H1 (cell line): ENCODE measurements around the gene FLRT1. TPM values are rescaled to one million over a fixed set of nuclear protein-coding genes. Genes with fewer than 3 reads are reported as not detected.

Experiments used
- CTCF ChIA-PET: fragments of 300-600 bp; sonication (Branson Sonifier 250); formaldehyde crosslinking; loops from one replicate; lab custom pipeline; 2021; ENCODE audit not compliant: partially characterized antibody; lab: Charles Lee
- POLR2A ChIA-PET: fragments of 300-600 bp; sonication (Branson Sonifier 250); formaldehyde crosslinking; loops from one replicate; lab custom pipeline; 2021; ENCODE audit warnings: inconsistent platforms; ENCODE audit not compliant: partially characterized antibody; lab: Charles Lee
- DNase-seq, 2 experiments: peaks; one replicate each; pipeline versions ENCODE4 v3.0.0 to v3.0.0-alpha.2; 2010 to 2022; ENCODE audit warnings: low spot score in 2 of 2, low read depth in 1 of 2, mixed read lengths in 1 of 2
- FAIRE-seq: peaks from 2 replicates; lab custom pipeline; 2011; peaks lifted over from hg19 to GRCh38; lab: Jason Lieb, UNC
- H2AFZ ChIP-seq: 2 replicates; pipeline ENCODE4 v1.8.1; 2012; ENCODE audit warnings: low read length, inconsistent platforms
- H2AK5ac ChIP-seq: 2 replicates; pipeline ENCODE4 v1.6.1; 2013; ENCODE audit warnings: low read depth, low read length
- H2BK120ac ChIP-seq: replicated peaks from 2 replicates; pipeline ENCODE3; 2013; ENCODE audit warnings: low read depth, low read length, inconsistent platforms
- H2BK12ac ChIP-seq: 2 replicates; pipeline ENCODE4 v1.6.1; 2013; ENCODE audit warnings: low read depth, low read length
- H2BK15ac ChIP-seq: 2 replicates; pipeline ENCODE4 v1.6.1; 2013; ENCODE audit warnings: low read length
- H2BK20ac ChIP-seq: 2 replicates; pipeline ENCODE4 v1.6.1; 2013; ENCODE audit warnings: low read length
- H2BK5ac ChIP-seq: 2 replicates; pipeline ENCODE4 v1.6.1; 2013; ENCODE audit warnings: low read depth, low read length
- H3K14ac ChIP-seq: 2 replicates; pipeline ENCODE4 v1.6.1; 2013; ENCODE audit warnings: inconsistent platforms; ENCODE audit not compliant: insufficient read length
- H3K18ac ChIP-seq: 2 replicates; pipeline ENCODE4 v1.6.1; 2013; ENCODE audit warnings: low read length; ENCODE audit errors: extremely low read depth
- H3K23ac ChIP-seq: 2 replicates; pipeline ENCODE4 v1.6.1; 2013; ENCODE audit warnings: inconsistent platforms; ENCODE audit not compliant: insufficient read length
- H3K23me2 ChIP-seq: 2 replicates; pipeline ENCODE4 v1.6.1; 2013; ENCODE audit warnings: low read depth, low read length
- H3K27ac ChIP-seq: 2 replicates; pipeline ENCODE4 v1.6.1; 2011; ENCODE audit warnings: low read depth, low read length, inconsistent platforms
- H3K27me3 ChIP-seq, 4 experiments: replicated peaks in 1 of 4; 1 replicate in 1 of 4; 2 replicates in 3 of 4; pipeline versions ENCODE4 v1.6.1 to v1.8.1; 2011 to 2013; ENCODE audit warnings: low read length in 3 of 4, mild to moderate bottlenecking in 3 of 4, inconsistent platforms in 2 of 4, mixed read lengths in 2 of 4, moderate library complexity in 1 of 4; ENCODE audit not compliant: control insufficient read depth in 3 of 4, insufficient read depth in 3 of 4; ENCODE audit errors: extremely low read depth in 1 of 4
- H3K36me3 ChIP-seq, 4 experiments: 2 replicates each; pipeline versions ENCODE4 v1.6.1 to v1.8.1; 2011 to 2013; ENCODE audit warnings: mild to moderate bottlenecking in 4 of 4, low read length in 3 of 4, moderate library complexity in 2 of 4, control low read depth in 1 of 4, inconsistent platforms in 1 of 4; ENCODE audit not compliant: insufficient read depth in 4 of 4, control insufficient read depth in 2 of 4
- H3K4ac ChIP-seq: replicated peaks from 2 replicates; pipeline ENCODE3; 2013; ENCODE audit warnings: low read length, low read depth, mixed read lengths, inconsistent platforms; ENCODE audit not compliant: insufficient read length
- H3K4me1 ChIP-seq, 4 experiments: replicated peaks in 1 of 4; 1 replicate in 1 of 4; 2 replicates in 3 of 4; pipeline versions ENCODE4 v1.6.1 to v1.8.1; 2011 to 2013; ENCODE audit warnings: low read length in 3 of 4, inconsistent platforms in 2 of 4, mixed read lengths in 1 of 4; ENCODE audit not compliant: insufficient read depth in 4 of 4, control insufficient read depth in 3 of 4
- H3K4me2 ChIP-seq, 2 experiments: 2 replicates each; pipeline versions ENCODE4 v1.6.1 to v1.8.1; 2011 to 2013; ENCODE audit warnings: low read depth in 2 of 2, low read length in 2 of 2, control low read depth in 1 of 2, inconsistent platforms in 1 of 2, mild to moderate bottlenecking in 1 of 2; ENCODE audit not compliant: insufficient read depth in 1 of 2
- H3K4me3 ChIP-seq, 4 experiments: fragments of 200-600, 300-600 bp in 1 of 4; sonication (generic), shearing (Covaris generic), sonication (Bioruptor Twin) in 1 of 4; 2 replicates each; pipeline versions ENCODE4 v1.5.1 to v1.8.1; 2011 to 2016; ENCODE audit warnings: low read length in 4 of 4, low read depth in 3 of 4, control low read depth in 2 of 4, inconsistent platforms in 2 of 4, mild to moderate bottlenecking in 2 of 4, mixed read lengths in 1 of 4, moderate library complexity in 1 of 4; ENCODE audit not compliant: insufficient read depth in 2 of 4; ENCODE audit errors: extremely low read depth in 1 of 4
- H3K56ac ChIP-seq: replicated peaks from 2 replicates; pipeline ENCODE3; 2013; ENCODE audit warnings: low read depth, mild to moderate bottlenecking, mixed read lengths, low read length, inconsistent platforms; ENCODE audit not compliant: insufficient read length
- H3K79me1 ChIP-seq: 2 replicates; pipeline ENCODE4 v1.6.1; 2013; ENCODE audit warnings: low read depth, low read length, control low read depth
- H3K79me2 ChIP-seq, 2 experiments: 2 replicates each; pipeline versions ENCODE4 v1.6.1 to v1.8.1; 2012 to 2013; ENCODE audit warnings: low read length in 2 of 2, mild to moderate bottlenecking in 2 of 2, inconsistent platforms in 1 of 2; ENCODE audit not compliant: insufficient read depth in 2 of 2, control insufficient read depth in 1 of 2
- H3K9ac ChIP-seq, 4 experiments: replicated peaks in 1 of 4; 1 replicate in 1 of 4; 2 replicates in 3 of 4; pipeline versions ENCODE4 v1.6.1 to v1.8.1; 2011 to 2013; ENCODE audit warnings: low read depth in 3 of 4, low read length in 3 of 4, control low read depth in 2 of 4, mild to moderate bottlenecking in 2 of 4, moderate library complexity in 2 of 4, inconsistent platforms in 1 of 4; ENCODE audit errors: extremely low read depth in 1 of 4
- H3K9me3 ChIP-seq, 2 experiments: 2 replicates each; pipeline versions ENCODE4 v1.6.1 to v1.8.1; 2012 to 2013; ENCODE audit warnings: mild to moderate bottlenecking in 2 of 2, moderate library complexity in 2 of 2, control low read depth in 1 of 2, inconsistent platforms in 1 of 2, low read depth in 1 of 2, low read length in 1 of 2, mixed read lengths in 1 of 2; ENCODE audit not compliant: insufficient read depth in 2 of 2
- H4K20me1 ChIP-seq, 2 experiments: replicated peaks in 1 of 2; 2 replicates each; pipeline versions ENCODE3 to v1.8.1; 2011 to 2013; ENCODE audit warnings: inconsistent platforms in 2 of 2, low read length in 2 of 2, mild to moderate bottlenecking in 1 of 2; ENCODE audit not compliant: insufficient read depth in 2 of 2, control insufficient read depth in 1 of 2
- H4K5ac ChIP-seq: 2 replicates; pipeline ENCODE4 v1.6.1; 2013; ENCODE audit warnings: low read length, low read depth, mixed read lengths, inconsistent platforms; ENCODE audit not compliant: insufficient read length
- H4K8ac ChIP-seq: 2 replicates; pipeline ENCODE4 v1.8.0; 2013; ENCODE audit warnings: mild to moderate bottlenecking, moderate library complexity, low read length, inconsistent platforms; ENCODE audit not compliant: insufficient read depth; ENCODE audit errors: extremely low read depth
- H4K91ac ChIP-seq: replicated peaks from 2 replicates; pipeline ENCODE3; 2013; ENCODE audit warnings: low read length, mixed read lengths, inconsistent platforms; ENCODE audit not compliant: insufficient read length
- EZH2 ChIP-seq: fragments of 200-600 bp; sonication (generic); IDR thresholded peaks from 2 replicates; pipeline ENCODE4 v1.7.1; 2012; ENCODE audit warnings: low read depth, mild to moderate bottlenecking, moderate library complexity, low read length, inconsistent platforms; ENCODE audit not compliant: severe bottlenecking
- KDM4A ChIP-seq: IDR thresholded peaks from one replicate; pipeline ENCODE4 v1.7.1; 2012; ENCODE audit warnings: low read depth, mild to moderate bottlenecking, moderate library complexity, low read length, inconsistent platforms; ENCODE audit not compliant: severe bottlenecking
- SAP30 ChIP-seq: fragments of 300-600 bp; sonication (generic); IDR thresholded peaks from 2 replicates; pipeline ENCODE4 v1.7.1; 2012; ENCODE audit warnings: low read length, moderate library complexity, mild to moderate bottlenecking, inconsistent platforms; ENCODE audit not compliant: insufficient read depth, insufficient replicate concordance
- WGBS, 2 experiments: shearing (Covaris generic) in 1 of 2; methylation state at CpG; one replicate each; pipeline versions ENCODE4 v1.1.6 to v1.1.7; 2013 to 2015; ENCODE audit warnings: low lambda C conversion rate in 2 of 2, mixed read lengths in 2 of 2, inconsistent platforms in 1 of 2, low coverage in 1 of 2, missing lambda C conversion rate in 1 of 2; ENCODE audit not compliant: insufficient replicate concordance in 2 of 2, insufficient coverage in 1 of 2, insufficient read length in 1 of 2; ENCODE audit errors: extremely low coverage in 1 of 2, missing lambda C conversion rate in 1 of 2; 5-methylcytosine and 5-hydroxymethylcytosine counted together
- polyA plus RNA-seq, 7 experiments: library from polyadenylated mRNA; depleted of rRNA in 3 of 7; stranded (reverse) in 5 of 7; unstranded in 2 of 7; fragments of >200 nt in 5 of 7; fragments of 200-250 nt in 2 of 7; gene quantifications; 1 replicate in 5 of 7; 2 replicates in 1 of 7; 4 replicates in 1 of 7; pipeline versions ENCODE4 v1.2.1 to v1.2.3, GENCODE V29; 2011 to 2013; ENCODE audit warnings: missing spikeins in 2 of 7, mixed read lengths in 2 of 7
- total RNA-seq: library from RNA; stranded (reverse); fragmentation: NEBNext Ultra II Directional; extraction: Animal tissue kit (Norgen Biotek cat#: 25700); gene quantifications from 2 replicates; pipeline ENCODE4 v1.2.1, GENCODE V29; 2021

Gene FLRT1
- total and polyA plus RNA-seq, 2 of the 8 experiments (the other 6 are each of a cell fraction or from before 2014, with no cell fraction given) = 0.14 to 0.28 TPM

DNA sequence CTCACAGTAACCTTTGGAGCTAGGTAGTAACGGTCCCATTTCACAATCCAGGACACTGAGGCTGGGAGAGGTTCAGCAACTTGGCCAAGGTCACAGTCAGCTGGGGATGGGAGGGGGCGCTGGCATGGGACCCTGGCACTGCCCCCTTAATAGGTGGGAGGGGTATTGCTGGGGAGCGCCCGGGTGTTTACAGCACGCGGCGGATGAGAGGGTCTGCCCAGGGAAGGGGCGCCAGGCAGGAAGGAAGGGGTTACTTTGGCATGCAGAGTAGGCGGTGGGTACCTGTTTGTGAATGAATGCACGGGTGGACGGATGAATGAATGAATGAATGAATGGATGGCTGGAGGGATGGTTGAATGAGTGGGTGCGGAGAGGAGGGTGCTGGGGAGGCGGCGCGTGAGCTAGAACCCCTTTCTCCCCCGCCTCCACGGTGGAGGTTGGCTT, 628 bp upstream of the FLRT1 start:
- Histone ChIP-seq H3K18ac (no peak overlapping the region), H3K56ac (no peak overlapping the region), H3K23me2 (peaks cover 7% of the 10 kb centered on the region; the same call in 1 of the 2 replicates), H3K23ac (no peak overlapping the region), H3K9ac (no peak overlapping the region), H2BK120ac (no peak overlapping the region), H3K79me2 (no peaks in the 10 kb centered on the region), H2AFZ (no peak overlapping the region), H3K27ac (no peak overlapping the region), H2BK15ac (no peak overlapping the region), H4K5ac (no peak overlapping the region), H3K14ac (no peak overlapping the region), H3K4me2 (peak overlapping the region; percentile 66 to 72), H4K8ac (no peak overlapping the region; the same call in 1 of the 2 replicates), H2BK12ac (no peak overlapping the region), H3K9me3 (no peaks in the 10 kb centered on the region), H3K4me3 (peak overlapping the region in 2 of 4 experiments; percentile 12 to 36; a peak in 4 of 8 replicates), H3K4ac (no peak overlapping the region), H2BK5ac (no peak overlapping the region), H3K4me1 (peaks cover 4 to 13% (median 8%) of the 10 kb centered on the region in 4 experiments; a peak in 6 of 7 replicates), H4K20me1 (peaks cover 8 to 21% of the 10 kb centered on the region in 2 experiments), H4K91ac (peak overlapping the region; percentile 26), H2BK20ac (no peak overlapping the region), H3K27me3 (peaks cover 59 to 95% (median 88%) of the 10 kb centered on the region in 4 experiments), H3K36me3 (no peaks in the 10 kb centered on the region), H3K79me1 (no peaks in the 10 kb centered on the region), H2AK5ac (no peak overlapping the region)
- FAIRE-seq (no peak), DNase-seq (no peak)
- 29% methylated on average over 12 of the region's 17 CpGs; no CpG with 5 or more reads in 1 of the 2 experiments for WGBS, 2 experiments
- ChIA-PET POLR2A (interaction anchor here (2.0 kb wide), 1 partner anchor 10 kb away, joined by 6 read pairs; no protein-coding TSS in a partner anchor), CTCF (interaction anchor here (0.6 to 21.2 kb wide), 8 partner anchors 10 to 129 kb away, joined by 3 to 291 read pairs (median 8); no protein-coding TSS in a partner anchor)
- TF ChIP-seq KDM4A (peak; percentile 20), SAP30 (no peak), EZH2 (peak; percentile 61)
